Omental fat pad (tissue), 4 donors: ENCODE results near the gene SDK1. TPM values are rescaled to one million over a fixed set of nuclear protein-coding genes. Genes with fewer than 3 reads are reported as not detected.

Experiments
- ATAC-seq: fragments of 150-250 bp; one replicate; pipeline ENCODE4 v1.9.1; 2016; ENCODE audit warnings: mild to moderate bottlenecking, moderate library complexity; ENCODE audit not compliant: low FRiP score
- DNase-seq: peaks from one replicate; pipeline ENCODE4 v3.0.0-alpha.2; 2019; ENCODE audit warnings: low spot score
- CTCF ChIP-seq, 3 donors: fragments of 450-650 bp; IDR thresholded peaks; one replicate each; pipeline ENCODE4 v1.5.1; 2016 to 2017; ENCODE audit warnings: antibody characterized with exemption in 3 of 3, mild to moderate bottlenecking in 3 of 3, moderate library complexity in 2 of 3
- total RNA-seq, 4 donors: library from RNA; depleted of rRNA; stranded (reverse); fragments of >200 nt; gene quantifications; one replicate each; pipeline ENCODE4 v1.1.0, GENCODE V29; 2016

The SDK1 gene
- total RNA-seq, 4 donors from 2014 or later: 2.5 to 14.7 (median 5.4) TPM

GRCh38 chr7:4196121-4196819, 895.2 kb downstream of the SDK1 start:
- no peak for ATAC-seq
- TF ChIP-seq CTCF (IDR thresholded peaks at IDR 0.05): no peak
- no peak for DNase-seq

GRCh38 chr7:4198301-4198700, 897.2 kb downstream of the SDK1 start:
- ATAC-seq: no peak
- TF ChIP-seq CTCF (IDR thresholded peaks at IDR 0.05): no peak
- no peak for DNase-seq

- TF ChIP-seq CTCF (IDR thresholded peaks at IDR 0.05): no peak
These were observed 899.6 kb downstream of the SDK1 start for GRCh38 chr7:4200546-4201094.

GRCh38 chr7:4201566-4201965, 900.5 kb downstream of the SDK1 start:
- TF ChIP-seq CTCF (IDR thresholded peaks at IDR 0.05): no peak

More at GRCh38 chr7:4200546-4201094, 899.6 kb downstream of the SDK1 start:
- no peak for DNase-seq
- ATAC-seq: no peak

GRCh38 chr7:4202154-4202736, 901.2 kb downstream of the SDK1 start:
- TF ChIP-seq CTCF (IDR thresholded peaks at IDR 0.05): no peak
- DNase-seq: no peak
- no peak for ATAC-seq

More at GRCh38 chr7:4201566-4201965, 900.5 kb downstream of the SDK1 start:
- no peak for DNase-seq
- no peak for ATAC-seq

- ATAC-seq (no peak), DNase-seq (no peak)
- TF ChIP-seq CTCF (IDR thresholded peaks at IDR 0.05): no peak
These were observed 901.9 kb downstream of the SDK1 start for GRCh38 chr7:4202954-4203353.
